ENCODE data around the gene KRTAP9-3. TPM values are rescaled to one million over a fixed set of nuclear protein-coding genes. Genes with fewer than 3 reads are reported as not detected.
"Not testable (repeated sequence)": the region's sequence is repeated elsewhere in the genome, so short reads cannot be mapped to it uniquely, and the experiment has no call there.

Gene KRTAP9-3
- total and polyA plus RNA-seq, 5 experiments from 2014 or later, result not detected

DNA sequence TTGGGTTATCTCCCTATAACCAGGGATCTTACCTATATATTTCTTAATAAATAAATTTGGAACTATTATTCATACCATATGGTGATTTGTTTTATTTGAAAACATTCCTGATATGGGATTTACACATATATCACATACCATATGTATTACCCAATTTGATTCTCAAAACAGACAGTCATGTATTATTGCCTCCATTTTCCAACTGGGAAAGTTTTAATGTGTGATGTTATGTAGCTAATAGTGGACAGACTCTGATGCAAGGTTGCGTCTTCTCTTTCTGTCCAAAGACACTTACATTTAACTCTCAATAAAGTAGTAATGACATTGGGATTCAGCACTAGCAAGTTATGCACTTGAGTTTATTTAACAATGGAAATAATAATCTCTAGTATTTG is 24.0 kb downstream of the KRTAP9-3 start:
- no peak overlapping the region for H3K4me3 Mint-ChIP-seq
- POLR2A ChIA-PET, result no interaction called here

DNA sequence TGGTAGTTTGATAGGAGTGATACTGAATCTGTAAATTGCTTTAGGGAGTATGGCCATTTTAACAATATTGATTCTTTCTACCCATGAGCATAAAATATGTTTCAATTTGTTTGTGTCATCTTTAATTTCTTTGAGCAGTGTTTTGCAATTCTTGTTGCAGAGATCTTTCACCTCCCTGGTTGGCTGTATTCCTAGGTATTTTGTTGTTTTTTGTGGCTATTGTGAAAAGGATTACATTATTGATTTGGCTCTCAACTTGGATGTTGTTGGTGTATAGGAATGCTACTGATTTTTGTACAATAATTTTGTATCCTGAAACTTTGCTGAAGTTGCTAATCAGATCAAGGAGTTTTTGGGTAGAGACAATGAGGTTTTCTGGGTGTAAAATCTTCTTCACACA is 26.2 kb downstream of the KRTAP9-3 start:
- no peak for DNase-seq
- no peaks in the 10 kb centered on the region for H3K36me3 Mint-ChIP-seq
- H3K27me3 Mint-ChIP-seq, result peaks cover 0 to 30% (median 2%) of the 10 kb centered on the region in 5 donors
- no peak overlapping the region for H3K4me3 Mint-ChIP-seq
- POLR2A ChIA-PET, result no interaction called here
- ATAC-seq, result no peak
- H3K27ac Mint-ChIP-seq, result no peak overlapping the region
- peaks cover 8 to 33% (median 17%) of the 10 kb centered on the region in 4 donors for H3K4me1 Mint-ChIP-seq
- H3K9me3 Mint-ChIP-seq, result no peaks in the 10 kb centered on the region

More for the DNA sequence above, 24.0 kb downstream of the KRTAP9-3 start:
- ATAC-seq (no peak), DNase-seq (no peak)
- peaks cover 0 to 28% (median 2%) of the 10 kb centered on the region in 5 donors for H3K27me3 Mint-ChIP-seq
- H3K27ac Mint-ChIP-seq, result no peak overlapping the region
- no peaks in the 10 kb centered on the region for H3K9me3 Mint-ChIP-seq
- H3K4me1 Mint-ChIP-seq, result peaks cover 2 to 27% (median 13%) of the 10 kb centered on the region in 4 donors
- no peaks in the 10 kb centered on the region for H3K36me3 Mint-ChIP-seq

DNA sequence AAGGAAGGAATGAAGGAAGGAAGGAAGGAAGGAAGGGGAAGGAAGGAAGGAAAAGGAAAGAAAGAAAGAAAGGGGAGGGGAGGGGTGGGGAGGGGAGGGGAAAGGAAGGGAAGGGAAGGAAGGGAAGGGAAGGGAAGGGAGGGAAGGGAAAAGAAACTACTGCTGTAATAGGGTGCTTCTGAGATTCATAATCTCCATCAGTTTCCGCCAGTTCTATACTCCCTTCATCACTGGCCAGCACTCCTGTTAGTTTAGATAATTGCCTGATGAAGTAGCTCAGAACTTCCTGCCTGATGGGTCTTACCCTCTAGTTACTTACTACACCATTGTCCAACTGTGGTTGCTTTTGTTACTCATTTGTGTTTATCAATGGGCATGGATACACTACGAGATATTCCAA is 31.0 kb downstream of the KRTAP9-3 start:
- Mint-ChIP-seq H3K27ac (no peak overlapping the region), H3K4me1 (peaks cover 11 to 36% (median 20%) of the 10 kb centered on the region in 4 donors), H3K27me3 (peaks cover 0 to 23% (median 0%) of the 10 kb centered on the region in 5 donors), H3K36me3 (no peaks in the 10 kb centered on the region), H3K4me3 (no peak overlapping the region), H3K9me3 (no peaks in the 10 kb centered on the region)
- DNase-seq (no peak), ATAC-seq (no peak)
- POLR2A ChIA-PET, result no interaction called here

DNA sequence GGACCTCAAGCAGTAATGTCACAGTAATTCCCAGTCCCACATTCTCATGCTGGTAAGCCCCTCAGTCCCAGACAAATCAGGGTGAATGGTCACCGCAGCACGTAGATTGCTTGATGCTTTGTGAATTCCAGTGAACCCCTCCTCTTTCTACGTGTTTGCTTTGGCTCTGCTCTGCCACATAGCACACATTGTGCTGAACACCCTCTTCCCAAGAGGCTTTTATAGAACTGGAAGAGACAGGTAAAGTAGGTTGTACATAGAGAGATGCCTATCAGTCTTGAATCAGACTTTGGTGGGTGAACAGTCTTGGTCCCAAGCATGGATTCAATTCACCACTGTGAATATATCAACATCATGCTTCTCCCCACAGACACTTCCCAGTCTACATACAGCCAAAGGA is 32.4 kb downstream of the KRTAP9-3 start:
- DNase-seq (no peak), ATAC-seq (no peak)
- Mint-ChIP-seq H3K4me3 (no peak overlapping the region), H3K27ac (peak overlapping the region in 1 of 10 donors; percentile 37), H3K36me3 (no peaks in the 10 kb centered on the region), H3K4me1 (peaks cover 12 to 36% (median 20%) of the 10 kb centered on the region in 4 donors), H3K9me3 (no peaks in the 10 kb centered on the region), H3K27me3 (peaks cover 0 to 17% (median 0%) of the 10 kb centered on the region in 5 donors)
- POLR2A ChIA-PET, result no interaction called here

DNA sequence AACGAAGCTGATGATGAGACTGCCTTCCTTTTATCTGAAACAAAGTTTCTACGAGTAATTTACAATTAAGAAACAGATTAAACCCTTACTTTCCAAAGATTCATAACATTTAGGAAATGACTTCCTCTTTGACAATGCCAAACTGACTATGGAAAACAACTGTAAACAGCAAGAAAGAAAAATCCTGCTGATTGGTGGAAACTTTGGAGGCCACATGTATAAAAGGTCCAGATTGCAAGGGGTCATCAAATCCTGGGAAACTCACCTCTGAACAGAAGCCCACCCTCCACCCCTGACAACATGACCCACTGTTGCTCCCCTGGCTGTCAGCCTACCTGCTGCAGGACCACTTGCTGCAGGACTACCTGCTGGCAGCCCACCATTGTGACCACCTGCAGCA is 32.8 kb downstream of the KRTAP9-3 start, which contains the start of gene KRTAP9-6:
Gene KRTAP9-6 (plus strand): TSS at position 301 of the 400 bp plus-strand sequence. CDS start 0 bp downstream, at position 301.
- no peaks in the 10 kb centered on the region for H3K9me3 Mint-ChIP-seq
- peaks cover 0 to 15% (median 0%) of the 10 kb centered on the region in 5 donors for H3K27me3 Mint-ChIP-seq
- no peaks in the 10 kb centered on the region for H3K36me3 Mint-ChIP-seq
- H3K4me1 Mint-ChIP-seq, result peaks cover 12 to 33% (median 19%) of the 10 kb centered on the region in 4 donors
- no peak for ATAC-seq
- H3K27ac Mint-ChIP-seq, result peak within 1 kb of the TSS in 3 of 10 donors; percentile 6 to 37 (median 9)
- H3K4me3 Mint-ChIP-seq, result no peak within 1 kb of the TSS
- POLR2A ChIA-PET, result no interaction called here
- DNase-seq, result no peak

DNA sequence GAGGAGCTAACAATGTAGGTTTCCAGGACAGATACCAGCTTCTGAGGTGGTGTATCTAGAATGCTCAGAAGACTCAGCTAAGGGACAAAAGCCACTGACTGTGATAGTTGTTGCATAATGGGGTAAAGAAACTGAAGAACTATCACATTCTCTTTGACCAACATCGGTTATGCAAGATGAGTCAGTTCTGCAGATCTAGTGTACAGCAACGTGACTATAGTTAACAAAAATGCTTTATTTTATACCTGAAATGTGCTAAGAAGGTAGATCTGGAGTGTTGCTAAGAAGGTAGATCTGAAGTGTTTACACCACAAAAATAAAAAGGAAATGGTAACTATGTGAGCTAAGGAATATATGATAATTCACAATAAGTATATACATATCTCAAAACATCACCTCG is 35.5 kb downstream of the KRTAP9-3 start:
- Mint-ChIP-seq H3K9me3 (no peaks in the 10 kb centered on the region), H3K27me3 (peaks cover 0 to 8% (median 0%) of the 10 kb centered on the region in 5 donors), H3K4me3 (no peak overlapping the region), H3K27ac (no peak overlapping the region), H3K4me1 (peaks cover 4 to 15% (median 11%) of the 10 kb centered on the region in 4 donors), H3K36me3 (no peaks in the 10 kb centered on the region)
- ATAC-seq (no peak), DNase-seq (no peak)
- POLR2A ChIA-PET, result no interaction called here

DNA sequence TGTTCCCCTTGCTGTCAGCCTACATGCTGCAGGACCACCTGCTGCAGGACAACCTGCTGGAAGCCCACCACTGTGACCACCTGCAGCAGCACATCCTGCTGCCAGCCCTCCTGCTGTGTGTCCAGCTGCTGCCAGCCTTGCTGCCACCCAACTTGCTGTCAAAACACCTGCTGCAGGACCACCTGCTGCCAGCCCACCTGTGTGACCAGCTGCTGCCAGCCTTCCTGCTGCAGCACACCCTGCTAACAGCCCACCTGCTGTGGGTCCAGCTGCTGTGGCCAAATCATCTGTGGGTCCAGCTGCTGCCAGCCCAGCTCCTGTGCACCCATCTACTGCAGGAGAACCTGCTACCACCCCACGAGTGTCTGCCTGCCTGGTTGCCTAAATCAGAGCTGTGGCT is 39.1 kb downstream of the KRTAP9-3 start:
- H3K36me3 Mint-ChIP-seq, POLR2A ChIA-PET, H3K27me3 Mint-ChIP-seq, H3K9me3 Mint-ChIP-seq, ATAC-seq, H3K4me3 Mint-ChIP-seq, H3K27ac Mint-ChIP-seq, DNase-seq: not testable (repeated sequence)
- peaks cover 0 to 10% (median 5%) of the 10 kb centered on the region in 4 donors for H3K4me1 Mint-ChIP-seq

DNA sequence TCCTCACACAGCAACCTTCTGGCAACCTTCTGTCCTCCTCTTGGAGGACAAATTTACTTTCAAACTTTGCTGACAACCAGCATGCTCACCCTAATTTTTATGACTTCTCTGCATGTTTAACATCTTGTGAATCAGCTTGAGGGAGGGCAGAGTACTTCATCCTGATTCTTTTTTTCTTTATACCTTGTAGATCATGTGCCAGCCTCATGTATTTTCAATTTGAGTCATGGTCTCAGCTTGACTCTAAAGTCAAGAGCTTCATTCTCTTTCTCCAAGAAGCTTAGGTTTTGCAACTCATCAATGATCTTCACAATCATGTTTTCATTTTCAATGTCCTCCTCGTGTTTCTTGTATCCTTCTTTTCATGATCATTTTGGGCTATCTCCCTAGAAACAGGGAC is 39.6 kb downstream of the KRTAP9-3 start:
- POLR2A ChIA-PET, result no interaction called here
- Mint-ChIP-seq H3K27me3 (peaks cover 0 to 11% (median 5%) of the 10 kb centered on the region in 5 donors), H3K9me3 (no peaks in the 10 kb centered on the region), H3K4me3 (no peak overlapping the region), H3K4me1 (peaks cover 0 to 10% (median 7%) of the 10 kb centered on the region in 4 donors), H3K36me3 (no peaks in the 10 kb centered on the region), H3K27ac (peak overlapping the region in 3 of 10 donors; percentile 35 to 83 (median 40))
- DNase-seq (no peak), ATAC-seq (no peak)

DNA sequence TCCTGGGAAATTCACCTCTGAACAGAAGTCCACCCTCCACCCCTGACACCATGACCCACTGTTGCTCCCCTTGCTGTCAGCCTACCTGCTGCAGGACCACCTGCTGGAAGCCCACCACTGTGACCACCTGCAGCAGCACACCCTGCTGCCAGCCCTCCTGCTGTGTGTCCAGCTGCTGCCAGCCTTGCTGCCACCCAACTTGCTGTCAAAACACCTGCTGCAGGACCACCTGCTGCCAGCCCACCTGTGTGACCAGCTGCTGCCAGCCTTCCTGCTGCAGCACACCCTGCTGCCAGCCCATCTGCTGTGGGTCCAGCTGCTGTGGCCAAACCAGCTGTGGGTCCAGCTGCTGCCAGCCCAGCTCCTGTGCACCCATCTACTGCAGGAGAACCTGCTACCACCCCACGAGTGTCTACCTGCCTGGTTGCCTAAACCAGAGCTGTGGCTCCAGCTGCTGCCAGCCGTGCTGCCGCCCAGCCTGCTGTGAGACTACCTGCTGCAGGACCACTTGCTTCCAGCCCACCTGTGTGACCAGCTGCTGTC is 43.5 kb downstream of the KRTAP9-3 start, which contains the start of gene KRTAP9-7:
Gene KRTAP9-7 (plus strand): TSS at position 51 of the 543 bp plus-strand sequence. CDS start 0 bp downstream, at position 51.
- Mint-ChIP-seq H3K27me3 (peaks cover 0 to 14% (median 3%) of the 10 kb centered on the region in 5 donors), H3K27ac (peak within 1 kb of the TSS in 3 of 10 donors; percentile 11 to 66 (median 63))
- POLR2A ChIA-PET, DNase-seq, H3K9me3 Mint-ChIP-seq, ATAC-seq, H3K36me3 Mint-ChIP-seq, H3K4me3 Mint-ChIP-seq, H3K4me1 Mint-ChIP-seq: not testable (repeated sequence)

DNA sequence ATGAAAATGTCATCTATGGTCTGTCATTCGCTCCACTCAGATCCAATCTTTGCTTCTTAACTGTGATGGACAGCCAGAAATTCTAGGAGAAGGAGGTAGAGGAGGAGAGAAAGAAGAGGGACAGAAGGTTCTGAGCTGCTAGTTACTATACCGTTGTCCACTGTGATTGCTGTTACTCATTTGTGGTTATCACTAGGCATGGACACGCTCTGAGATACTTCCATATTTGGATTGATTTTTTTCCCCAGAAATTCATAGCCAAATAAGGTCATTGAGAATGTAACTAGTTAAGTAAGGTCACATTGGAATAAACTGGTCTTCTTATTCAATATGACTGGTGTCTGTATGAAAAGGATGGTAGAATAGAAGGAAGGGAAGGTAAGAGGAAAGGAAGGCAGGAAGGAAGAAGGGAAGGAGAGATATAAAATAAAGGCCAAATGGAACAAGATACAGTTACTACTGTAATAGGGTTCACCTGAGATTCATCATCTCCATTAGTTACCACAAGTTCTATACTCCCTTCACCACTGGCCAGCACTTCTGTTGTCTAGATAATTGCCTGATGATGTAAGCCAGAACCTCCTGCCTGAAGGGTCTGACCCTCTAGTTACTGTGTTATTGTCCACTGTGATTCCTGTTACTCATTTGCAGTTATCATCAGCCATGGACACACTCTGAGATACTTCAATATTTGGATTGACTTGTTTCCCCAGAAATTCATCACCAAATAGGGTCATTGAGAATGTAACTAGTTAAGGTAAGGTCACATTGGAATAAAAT is 46.1 kb downstream of the KRTAP9-3 start:
- H3K27me3 Mint-ChIP-seq, result peaks cover 0 to 14% (median 3%) of the 10 kb centered on the region in 5 donors
- peak overlapping the region in 3 of 10 donors; percentile 8 to 54 (median 27) for H3K27ac Mint-ChIP-seq
- no peak overlapping the region for H3K4me3 Mint-ChIP-seq
- no peaks in the 10 kb centered on the region for H3K36me3 Mint-ChIP-seq
- POLR2A ChIA-PET, result no interaction called here
- H3K9me3 Mint-ChIP-seq, result no peaks in the 10 kb centered on the region
- peaks cover under 1 to 10% (median 3%) of the 10 kb centered on the region in 4 donors for H3K4me1 Mint-ChIP-seq
- ATAC-seq (no peak), DNase-seq (no peak)

Other genes with a start within 250 kb of the KRTAP9-3 start
Only the 30 nearest of the 42 such genes appear.
- gene KRTAP2-1, start 185.1 kb upstream of the KRTAP9-3 start, total RNA-seq, result not detected
- not detected for gene KRTAP2-1, start 185.1 kb upstream of the KRTAP9-3 start, polyA plus RNA-seq
- not detected for gene KRTAP2-2, start 177.2 kb upstream of the KRTAP9-3 start, total RNA-seq
- gene KRTAP2-2, start 177.2 kb upstream of the KRTAP9-3 start, polyA plus RNA-seq, result not detected
- gene KRTAP2-3, start 172.3 kb upstream of the KRTAP9-3 start, total RNA-seq, result not detected
- not detected for gene KRTAP2-3, start 172.3 kb upstream of the KRTAP9-3 start, polyA plus RNA-seq
- gene KRTAP2-4, start 166.6 kb upstream of the KRTAP9-3 start, total RNA-seq, result not detected
- gene KRTAP2-4, start 166.6 kb upstream of the KRTAP9-3 start, polyA plus RNA-seq, result not detected
- gene KRTAP4-7, start 148.3 kb upstream of the KRTAP9-3 start, total RNA-seq, result not detected
- not detected for gene KRTAP4-7, start 148.3 kb upstream of the KRTAP9-3 start, polyA plus RNA-seq
- gene KRTAP4-8, start 134.3 kb upstream of the KRTAP9-3 start, total RNA-seq, result not detected
- gene KRTAP4-8, start 134.3 kb upstream of the KRTAP9-3 start, polyA plus RNA-seq, result not detected
- not detected for gene KRTAP4-16, start 130.2 kb upstream of the KRTAP9-3 start, total RNA-seq
- not detected for gene KRTAP4-16, start 130.2 kb upstream of the KRTAP9-3 start, polyA plus RNA-seq
- not detected for gene KRTAP4-9, start 127.1 kb upstream of the KRTAP9-3 start, total RNA-seq
- not detected for gene KRTAP4-9, start 127.1 kb upstream of the KRTAP9-3 start, polyA plus RNA-seq
- not detected for gene KRTAP4-11, start 114.1 kb upstream of the KRTAP9-3 start, total RNA-seq
- gene KRTAP4-11, start 114.1 kb upstream of the KRTAP9-3 start, polyA plus RNA-seq, result not detected
- not detected for gene KRTAP4-12, start 108.3 kb upstream of the KRTAP9-3 start, total RNA-seq
- under 1 TPM in 1 of 3 donors, not detected in 2; 0.15 TPM for gene KRTAP4-12, start 108.3 kb upstream of the KRTAP9-3 start, polyA plus RNA-seq
- gene KRTAP4-6, start 91.9 kb upstream of the KRTAP9-3 start, total RNA-seq, result not detected
- gene KRTAP4-6, start 91.9 kb upstream of the KRTAP9-3 start, polyA plus RNA-seq, result not detected
- gene KRTAP4-5, start 82.6 kb upstream of the KRTAP9-3 start, total RNA-seq, result not detected
- gene KRTAP4-5, start 82.6 kb upstream of the KRTAP9-3 start, polyA plus RNA-seq, result not detected
- not detected for gene KRTAP4-4, start 71.7 kb upstream of the KRTAP9-3 start, total RNA-seq
- gene KRTAP4-4, start 71.7 kb upstream of the KRTAP9-3 start, polyA plus RNA-seq, result not detected
- gene KRTAP4-3, start 64.2 kb upstream of the KRTAP9-3 start, total RNA-seq, result not detected
- gene KRTAP4-3, start 64.2 kb upstream of the KRTAP9-3 start, polyA plus RNA-seq, result not detected
- not detected for gene KRTAP4-2, start 54.2 kb upstream of the KRTAP9-3 start, total RNA-seq
- not detected for gene KRTAP4-2, start 54.2 kb upstream of the KRTAP9-3 start, polyA plus RNA-seq
- not detected for gene KRTAP4-1, start 47.5 kb upstream of the KRTAP9-3 start, total RNA-seq
- gene KRTAP4-1, start 47.5 kb upstream of the KRTAP9-3 start, polyA plus RNA-seq, result not detected
- not detected for gene KRTAP9-1, start 42.6 kb upstream of the KRTAP9-3 start, total RNA-seq
- gene KRTAP9-1, start 42.6 kb upstream of the KRTAP9-3 start, polyA plus RNA-seq, result not detected
- not detected for gene KRTAP9-2, start 5.8 kb upstream of the KRTAP9-3 start, total RNA-seq
- gene KRTAP9-2, start 5.8 kb upstream of the KRTAP9-3 start, polyA plus RNA-seq, result not detected
- not detected for gene KRTAP9-8, start 5.5 kb downstream of the KRTAP9-3 start, total RNA-seq
- not detected for gene KRTAP9-8, start 5.5 kb downstream of the KRTAP9-3 start, polyA plus RNA-seq
- gene KRTAP9-4, start 17.2 kb downstream of the KRTAP9-3 start, total RNA-seq, result not detected
- not detected for gene KRTAP9-4, start 17.2 kb downstream of the KRTAP9-3 start, polyA plus RNA-seq
- not detected for gene KRTAP9-9, start 22.9 kb downstream of the KRTAP9-3 start, total RNA-seq
- gene KRTAP9-9, start 22.9 kb downstream of the KRTAP9-3 start, polyA plus RNA-seq, result not detected
- not detected for gene KRTAP9-6, start 32.9 kb downstream of the KRTAP9-3 start, total RNA-seq
- not detected for gene KRTAP9-6, start 32.9 kb downstream of the KRTAP9-3 start, polyA plus RNA-seq
- not detected for gene KRTAP9-7, start 43.2 kb downstream of the KRTAP9-3 start, total RNA-seq
- not detected for gene KRTAP9-7, start 43.2 kb downstream of the KRTAP9-3 start, polyA plus RNA-seq
- gene KRTAP29-1, start 70.4 kb downstream of the KRTAP9-3 start, total RNA-seq, result not detected
- gene KRTAP29-1, start 70.4 kb downstream of the KRTAP9-3 start, polyA plus RNA-seq, result 1 to 10 TPM in 1 of 3 donors, not detected in 2; 1.1 TPM
- gene KRTAP16-1, start 76.9 kb downstream of the KRTAP9-3 start, total RNA-seq, result under 1 TPM in 1 of 2 experiments, not detected in 1; 0.23 TPM
- under 1 TPM in 1 of 3 donors, not detected in 2; 0.12 TPM for gene KRTAP16-1, start 76.9 kb downstream of the KRTAP9-3 start, polyA plus RNA-seq
- gene KRTAP17-1, start 83.3 kb downstream of the KRTAP9-3 start, total RNA-seq, result not detected
- gene KRTAP17-1, start 83.3 kb downstream of the KRTAP9-3 start, polyA plus RNA-seq, result not detected
- gene KRT33A, start 118.4 kb downstream of the KRTAP9-3 start, total RNA-seq, result not detected
- gene KRT33A, start 118.4 kb downstream of the KRTAP9-3 start, polyA plus RNA-seq, result not detected
- gene KRT33B, start 137.4 kb downstream of the KRTAP9-3 start, total RNA-seq, result not detected
- not detected for gene KRT33B, start 137.4 kb downstream of the KRTAP9-3 start, polyA plus RNA-seq
- not detected for gene KRT34, start 149.9 kb downstream of the KRTAP9-3 start, total RNA-seq
- not detected for gene KRT34, start 149.9 kb downstream of the KRTAP9-3 start, polyA plus RNA-seq
- not detected for gene KRT31, start 165.2 kb downstream of the KRTAP9-3 start, total RNA-seq
- gene KRT31, start 165.2 kb downstream of the KRTAP9-3 start, polyA plus RNA-seq, result not detected